ENCODE measurements around the gene SH3BGRL. TPM values are rescaled to one million over a fixed set of nuclear protein-coding genes. Genes with fewer than 3 reads are reported as not detected.

Gene SH3BGRL
- total and polyA plus RNA-seq, 2 donors (not counting 1 experiment from before 2014, with no cell fraction given), result 65.6 to 105 TPM

DNA sequence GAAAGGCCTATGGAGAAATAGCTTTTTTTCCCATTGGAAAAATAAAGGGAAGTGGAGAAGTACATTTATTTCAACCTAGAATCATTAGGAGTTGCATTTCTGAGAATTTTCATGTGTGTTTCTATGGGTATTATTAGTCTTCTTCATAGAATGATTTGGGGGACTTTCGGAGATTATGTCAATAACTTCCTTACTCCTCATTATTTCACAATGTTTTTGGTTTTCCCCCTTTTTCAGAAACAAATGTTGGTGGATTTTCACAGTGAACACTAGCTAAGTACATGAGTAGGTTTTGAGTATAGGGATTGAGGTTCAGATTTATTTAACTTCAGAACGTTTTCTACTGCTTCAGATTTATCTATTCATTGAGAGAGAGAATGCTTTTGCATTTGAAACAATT is 54.0 kb downstream of the SH3BGRL start:
- ATAC-seq (ENCODE audit: low read depth) (no peak), DNase-seq (no peak)
- Histone ChIP-seq H4K20me1 (ENCODE audit: control insufficient read depth, insufficient read depth, low read length, poor library complexity, severe bottlenecking) (peaks cover 5% of the 10 kb centered on the region), H3K27ac (ENCODE audit: low read length in 2 of 2) (no peak overlapping the region), H3K9ac (ENCODE audit: low read length) (no peak overlapping the region), H3K4me3 (ENCODE audit: control extremely low read depth in 1 of 5, extremely low read depth in 1 of 5, insufficient read depth in 1 of 5, low read depth in 2 of 5, low read length in 4 of 5) (no peak overlapping the region), H3K79me2 (ENCODE audit: control insufficient read depth, insufficient read depth, low read length) (peaks cover 37% of the 10 kb centered on the region), H3K4me2 (replicated peaks; ENCODE audit: low read depth, low read length, poor library complexity, severe bottlenecking) (no peak overlapping the region), H3K27me3 (replicated peaks in 1 of 4; ENCODE audit: control extremely low read depth in 1 of 4, control insufficient read depth in 3 of 4, insufficient read depth in 4 of 4, low read length in 3 of 4) (no peaks in the 10 kb centered on the region), H3K4me1 (ENCODE audit: control insufficient read depth in 2 of 2, insufficient read depth in 2 of 2, low read length in 2 of 2) (no peaks in the 10 kb centered on the region), H3K9me3 (ENCODE audit: control extremely low read depth in 1 of 3, control insufficient read depth in 2 of 3, insufficient read depth in 1 of 3, low read length in 2 of 3) (no peaks in the 10 kb centered on the region), H2AFZ (ENCODE audit: insufficient read depth, low read depth, low read length, poor library complexity, severe bottlenecking) (no peak overlapping the region), H3K36me3 (replicated peaks in 1 of 2; ENCODE audit: control extremely low read depth in 1 of 2, control insufficient read depth in 1 of 2, extremely low read depth in 1 of 2, insufficient read depth in 2 of 2, low read length in 1 of 2) (no peaks in the 10 kb centered on the region)
- POLR2A ChIA-PET, result no interaction called here
- H3K9me3 Mint-ChIP-seq (ENCODE audit: insufficient read depth), result no peaks in the 10 kb centered on the region
- H3K4me3 Mint-ChIP-seq, result no peak overlapping the region
- H3K27me3 Mint-ChIP-seq, result no peaks in the 10 kb centered on the region
- intact Hi-C loops (cut with micrococcal nuclease), result no loop called here
- H3K27ac Mint-ChIP-seq, result no peak overlapping the region
- CTCF ChIA-PET, result no interaction called here
- WGBS (ENCODE audit: insufficient coverage), result no CpG with 5 or more reads among the region's 2 CpGs
- peaks cover 43% of the 10 kb centered on the region for H3K4me1 Mint-ChIP-seq
- TF ChIP-seq, protein P1, sequence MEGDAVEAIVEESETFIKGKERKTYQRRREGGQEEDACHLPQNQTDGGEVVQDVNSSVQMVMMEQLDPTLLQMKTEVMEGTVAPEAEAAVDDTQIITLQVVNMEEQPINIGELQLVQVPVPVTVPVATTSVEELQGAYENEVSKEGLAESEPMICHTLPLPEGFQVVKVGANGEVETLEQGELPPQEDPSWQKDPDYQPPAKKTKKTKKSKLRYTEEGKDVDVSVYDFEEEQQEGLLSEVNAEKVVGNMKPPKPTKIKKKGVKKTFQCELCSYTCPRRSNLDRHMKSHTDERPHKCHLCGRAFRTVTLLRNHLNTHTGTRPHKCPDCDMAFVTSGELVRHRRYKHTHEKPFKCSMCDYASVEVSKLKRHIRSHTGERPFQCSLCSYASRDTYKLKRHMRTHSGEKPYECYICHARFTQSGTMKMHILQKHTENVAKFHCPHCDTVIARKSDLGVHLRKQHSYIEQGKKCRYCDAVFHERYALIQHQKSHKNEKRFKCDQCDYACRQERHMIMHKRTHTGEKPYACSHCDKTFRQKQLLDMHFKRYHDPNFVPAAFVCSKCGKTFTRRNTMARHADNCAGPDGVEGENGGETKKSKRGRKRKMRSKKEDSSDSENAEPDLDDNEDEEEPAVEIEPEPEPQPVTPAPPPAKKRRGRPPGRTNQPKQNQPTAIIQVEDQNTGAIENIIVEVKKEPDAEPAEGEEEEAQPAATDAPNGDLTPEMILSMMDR (IDR thresholded peaks at IDR 0.05), result no peak
- TF ChIP-seq EZH2 (IDR thresholded peaks at IDR 0.05; ENCODE audit: borderline replicate concordance, insufficient read depth, low read depth, low read length, poor library complexity, severe bottlenecking), result no peak

DNA sequence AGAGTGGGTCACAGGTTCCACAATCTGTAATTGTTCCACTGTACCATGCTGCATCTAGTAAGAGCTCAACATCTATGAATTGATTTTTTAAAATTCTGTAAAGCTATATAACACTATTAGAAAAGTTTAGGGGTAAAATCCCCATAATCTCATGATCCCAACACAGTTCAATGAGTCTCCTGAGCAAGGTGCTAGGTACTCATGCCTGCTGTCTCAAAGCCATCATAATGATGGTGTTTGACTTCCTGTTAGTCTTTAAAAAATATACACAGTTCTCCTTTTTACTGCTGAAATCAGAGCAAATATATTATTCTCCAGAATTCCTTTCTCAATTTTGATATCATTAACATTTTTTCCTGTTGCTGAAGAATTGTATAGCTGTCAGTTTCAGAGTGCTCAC is 55.9 kb downstream of the SH3BGRL start:
- H3K9ac ChIP-seq (ENCODE audit: low read length), result no peak overlapping the region
- no peaks in the 10 kb centered on the region for H3K9me3 ChIP-seq (ENCODE audit: control extremely low read depth in 1 of 3, control insufficient read depth in 2 of 3, insufficient read depth in 1 of 3, low read length in 2 of 3)
- H3K27ac ChIP-seq (ENCODE audit: low read length in 2 of 2), result no peak overlapping the region
- no peaks in the 10 kb centered on the region for H3K4me1 ChIP-seq (ENCODE audit: control insufficient read depth in 2 of 2, insufficient read depth in 2 of 2, low read length in 2 of 2)
- intact Hi-C loops (cut with micrococcal nuclease), result no loop called here
- no peak overlapping the region for H3K4me3 ChIP-seq (ENCODE audit: control extremely low read depth in 1 of 5, extremely low read depth in 1 of 5, insufficient read depth in 1 of 5, low read depth in 2 of 5, low read length in 4 of 5)
- peaks cover 53% of the 10 kb centered on the region for H3K79me2 ChIP-seq (ENCODE audit: control insufficient read depth, insufficient read depth, low read length)
- peak overlapping the region; percentile 41 for H3K27ac Mint-ChIP-seq
- POLR2A ChIA-PET, result no interaction called here
- no peak overlapping the region for H3K4me3 Mint-ChIP-seq
- ATAC-seq (ENCODE audit: low read depth) (no peak), DNase-seq (no peak)
- CTCF ChIA-PET, result no interaction called here
- TF ChIP-seq, protein P1 (IDR thresholded peaks at IDR 0.05), result no peak
- no peak for TF ChIP-seq EZH2 (IDR thresholded peaks at IDR 0.05; ENCODE audit: borderline replicate concordance, insufficient read depth, low read depth, low read length, poor library complexity, severe bottlenecking)
- no peaks in the 10 kb centered on the region for H3K9me3 Mint-ChIP-seq (ENCODE audit: insufficient read depth)
- no peaks in the 10 kb centered on the region for H3K36me3 ChIP-seq (replicated peaks in 1 of 2; ENCODE audit: control extremely low read depth in 1 of 2, control insufficient read depth in 1 of 2, extremely low read depth in 1 of 2, insufficient read depth in 2 of 2, low read length in 1 of 2)
- no peak overlapping the region for H2AFZ ChIP-seq (ENCODE audit: insufficient read depth, low read depth, low read length, poor library complexity, severe bottlenecking)
- H3K27me3 Mint-ChIP-seq, result no peaks in the 10 kb centered on the region
- H3K27me3 ChIP-seq (replicated peaks in 1 of 4; ENCODE audit: control extremely low read depth in 1 of 4, control insufficient read depth in 3 of 4, insufficient read depth in 4 of 4, low read length in 3 of 4), result no peaks in the 10 kb centered on the region
- no peak overlapping the region for H3K4me2 ChIP-seq (replicated peaks; ENCODE audit: low read depth, low read length, poor library complexity, severe bottlenecking)
- peaks cover 52% of the 10 kb centered on the region for H3K4me1 Mint-ChIP-seq
- H4K20me1 ChIP-seq (ENCODE audit: control insufficient read depth, insufficient read depth, low read length, poor library complexity, severe bottlenecking), result peaks cover 15% of the 10 kb centered on the region

Data from B cell (primary cell).